Stimulated activated CD4-positive, alpha-beta T cell treated with anti-CD3 and anti-CD28 coated beads, Interleukin-4, amount 100 ng/mL, for 24 hours (primary cell): ENCODE measurements around the gene CES3.
"Not testable (repeated sequence)": the region's sequence is repeated elsewhere in the genome, so short reads cannot be mapped to it uniquely, and the experiment has no call there.

Experiments used
- DNase-seq: peaks from one replicate; pipeline ENCODE4 v3.0.0-alpha.2; 2020

Gene CES3

GRCh38 chr16:66947302-66948065 is 13.6 kb upstream of the CES3 start:
- peak; percentile 89 for DNase-seq

GRCh38 chr16:66948134-66948836 is 12.8 kb upstream of the CES3 start:
- no peak for DNase-seq

DNA sequence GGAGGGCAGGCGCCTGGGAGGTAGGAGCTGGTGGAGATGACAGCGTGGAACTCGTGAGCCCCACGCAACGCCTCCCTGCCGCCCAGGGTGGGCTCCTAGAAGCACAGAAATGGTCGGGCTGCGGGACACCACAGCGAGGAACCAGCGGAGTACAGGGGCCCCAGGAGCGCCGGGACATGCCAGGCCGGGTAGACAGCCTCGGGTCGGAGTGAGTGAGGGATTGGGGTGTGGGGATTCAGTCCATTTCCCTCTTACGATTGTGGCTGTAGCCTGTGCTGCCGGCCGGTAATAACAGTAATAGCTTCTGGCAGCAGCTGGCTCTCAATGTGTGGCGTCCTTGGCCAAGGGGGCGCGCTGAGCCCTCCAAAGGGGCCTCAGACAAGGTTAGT is 12.2 kb upstream of the CES3 start:
- DNase-seq, result no peak

- no peak for DNase-seq
These were observed 11.6 kb upstream of the CES3 start for GRCh38 chr16:66949472-66949871.

- no peak for DNase-seq
These were observed 10.6 kb upstream of the CES3 start for GRCh38 chr16:66950437-66950836.

GRCh38 chr16:66950971-66951790 is 9.9 kb upstream of the CES3 start:
- DNase-seq, result no peak

DNA sequence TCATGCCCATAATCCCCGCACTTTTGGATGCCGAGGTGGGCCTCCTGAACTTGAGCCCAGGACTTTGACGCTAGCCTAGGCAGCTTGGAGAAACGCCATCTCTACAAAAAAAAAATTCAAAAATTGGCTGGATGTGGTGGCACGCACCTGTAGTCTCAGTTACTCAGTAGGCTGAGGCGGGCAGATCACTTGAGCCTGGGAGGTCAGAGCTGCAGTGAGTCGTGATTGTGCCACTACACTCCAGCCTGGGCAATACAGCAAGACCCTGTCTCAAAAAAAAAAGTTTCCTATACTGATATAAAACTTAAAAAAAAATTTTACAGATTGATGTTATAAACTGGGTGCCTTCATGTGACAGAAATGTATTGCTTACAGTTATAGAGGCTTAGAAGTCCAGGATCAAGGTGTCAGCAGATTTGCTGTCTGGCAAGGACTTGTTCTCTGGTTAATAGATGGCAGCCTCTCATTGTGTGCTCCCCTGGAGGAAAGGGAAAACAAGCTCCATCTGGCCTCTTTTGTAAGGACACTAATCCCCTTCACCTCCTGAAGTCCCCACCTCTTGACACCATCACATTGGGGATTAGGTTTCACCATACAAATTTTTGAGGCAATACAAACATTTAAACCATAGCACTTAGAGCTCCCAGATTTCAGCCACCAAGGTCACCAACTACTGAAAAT is 8.5 kb upstream of the CES3 start:
- DNase-seq, result no peak

- no peak for DNase-seq
These were observed 7.5 kb upstream of the CES3 start for GRCh38 chr16:66953462-66954096.

GRCh38 chr16:66954097-66954659 is 6.9 kb upstream of the CES3 start:
- peak; percentile 81 for DNase-seq

DNA sequence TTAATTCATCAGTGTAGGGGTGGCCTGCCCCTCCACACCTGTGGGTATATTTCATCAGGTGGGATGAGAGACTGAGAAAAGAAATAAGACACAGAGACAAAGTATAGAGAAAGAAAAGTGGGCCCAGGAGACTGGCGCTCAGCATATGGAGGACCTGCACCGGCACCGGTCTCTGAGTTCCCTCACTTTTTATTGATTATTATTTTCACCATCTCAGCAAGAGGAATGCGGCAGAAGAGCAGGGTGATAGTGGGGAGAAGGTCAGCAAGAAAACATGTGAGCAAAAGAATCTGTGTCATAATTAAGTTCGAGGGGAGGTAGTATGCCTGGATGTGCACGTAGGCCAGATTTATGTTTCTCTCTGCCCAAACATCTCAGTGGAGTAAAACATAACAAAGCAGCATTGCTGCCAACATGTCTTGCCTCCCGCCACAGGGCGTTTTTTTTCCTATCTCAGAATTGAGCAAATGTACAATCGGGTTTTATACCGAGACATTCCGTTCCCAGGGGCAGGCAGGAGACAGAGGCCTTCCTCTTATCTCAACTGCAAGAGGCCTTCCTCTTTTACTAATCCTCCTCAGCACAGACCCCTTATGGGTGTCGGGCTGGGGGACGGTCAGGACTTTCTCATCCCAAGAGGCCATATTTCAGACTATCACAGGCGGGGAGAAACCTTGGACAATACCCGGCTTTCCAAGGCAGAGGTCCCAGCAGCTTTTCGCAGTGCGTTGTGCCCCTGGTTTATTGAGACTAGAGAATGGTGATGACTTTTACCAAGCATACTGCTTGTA is 5.5 kb upstream of the CES3 start:
- DNase-seq, result not testable (repeated sequence)

DNA sequence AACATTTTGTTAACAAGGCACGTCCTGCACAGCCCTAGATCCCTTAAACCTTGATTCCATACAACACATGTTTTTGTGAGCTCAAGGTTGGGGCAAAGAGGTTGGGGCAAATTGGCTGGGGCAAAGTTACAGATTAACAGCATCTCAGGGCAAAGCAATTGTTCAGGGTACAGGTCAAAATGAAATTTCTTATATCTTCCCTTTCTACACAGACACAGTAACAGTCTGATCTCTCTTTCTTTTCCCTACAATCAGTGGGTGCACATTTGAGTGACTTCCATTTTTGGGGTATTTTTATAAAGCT is 5.0 kb upstream of the CES3 start:
- DNase-seq, result not testable (repeated sequence)

GRCh38 chr16:66958857-66959703 is 2.0 kb upstream of the CES3 start:
- DNase-seq, result no peak

GRCh38 chr16:66959704-66960161 is 1.3 kb upstream of the CES3 start:
- DNase-seq, result no peak

- no peak for DNase-seq
These were observed 796 bp upstream of the CES3 start for GRCh38 chr16:66960270-66960669.

GRCh38 chr16:66961914-66962313 is 848 bp downstream of the CES3 start:
- DNase-seq, result no peak

- no peak for DNase-seq
These were observed 3.0 kb downstream of the CES3 start for GRCh38 chr16:66964049-66964448.

DNA sequence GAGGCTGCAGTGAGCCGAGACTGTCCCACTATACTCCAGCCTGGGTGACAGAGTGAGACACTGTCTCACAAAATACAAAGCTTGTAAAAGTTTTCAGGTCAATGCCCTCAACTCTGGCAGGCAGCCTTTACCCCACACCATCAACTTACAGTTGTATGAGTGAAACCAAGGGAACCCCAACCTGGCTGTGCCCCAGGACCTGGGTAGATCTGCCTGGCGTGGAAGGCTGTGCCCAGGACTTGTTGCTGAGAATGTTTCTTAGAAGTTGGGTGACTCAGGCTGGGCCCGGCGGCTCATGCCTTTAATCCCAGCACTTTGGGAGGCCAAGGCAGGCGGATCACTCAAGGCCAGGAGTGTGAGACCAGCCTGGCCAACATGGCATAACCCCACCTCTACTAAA is 7.8 kb downstream of the CES3 start:
- no peak for DNase-seq

DNA sequence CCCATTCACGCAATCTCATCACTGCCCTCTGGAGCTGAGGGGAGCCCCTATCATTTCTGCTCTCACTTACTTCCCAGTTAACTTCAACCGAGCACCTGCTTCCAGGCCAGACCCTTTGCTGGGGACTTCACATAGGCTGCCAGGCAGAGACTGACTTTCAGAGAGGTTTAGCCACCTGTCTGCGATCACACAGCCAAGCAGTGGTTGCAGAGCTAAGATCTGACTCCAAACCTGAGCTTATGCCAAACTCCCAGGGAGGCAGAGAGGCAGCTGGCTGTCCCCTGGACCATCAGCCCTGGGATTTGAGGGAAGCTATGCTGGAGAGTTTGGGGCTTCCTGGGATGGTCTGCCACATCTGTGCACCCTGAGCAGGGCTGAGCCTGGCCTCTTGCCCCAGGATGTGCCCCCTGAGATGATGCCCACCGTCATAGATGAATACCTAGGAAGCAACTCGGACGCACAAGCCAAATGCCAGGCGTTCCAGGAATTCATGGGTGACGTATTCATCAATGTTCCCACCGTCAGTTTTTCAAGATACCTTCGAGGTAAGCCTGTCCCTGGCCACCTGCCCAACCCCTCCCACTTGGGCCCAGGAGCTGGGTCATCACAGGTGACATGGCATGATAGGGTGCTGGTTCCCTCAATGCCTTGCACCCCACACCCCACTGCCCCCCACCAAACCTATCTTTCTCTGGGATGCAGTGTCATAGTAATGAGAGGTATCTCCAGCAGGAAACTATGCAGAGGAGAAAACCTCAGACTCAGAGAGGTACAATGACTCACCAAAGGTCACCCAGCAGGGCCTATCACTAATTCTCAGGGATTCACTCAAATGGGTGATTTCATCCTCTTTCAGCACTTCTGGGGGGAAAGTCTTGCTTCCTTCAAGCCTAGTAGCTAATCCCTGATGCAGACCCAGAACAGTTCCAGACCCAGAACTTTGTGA is 10.0 kb downstream of the CES3 start:
- no peak for DNase-seq

DNA sequence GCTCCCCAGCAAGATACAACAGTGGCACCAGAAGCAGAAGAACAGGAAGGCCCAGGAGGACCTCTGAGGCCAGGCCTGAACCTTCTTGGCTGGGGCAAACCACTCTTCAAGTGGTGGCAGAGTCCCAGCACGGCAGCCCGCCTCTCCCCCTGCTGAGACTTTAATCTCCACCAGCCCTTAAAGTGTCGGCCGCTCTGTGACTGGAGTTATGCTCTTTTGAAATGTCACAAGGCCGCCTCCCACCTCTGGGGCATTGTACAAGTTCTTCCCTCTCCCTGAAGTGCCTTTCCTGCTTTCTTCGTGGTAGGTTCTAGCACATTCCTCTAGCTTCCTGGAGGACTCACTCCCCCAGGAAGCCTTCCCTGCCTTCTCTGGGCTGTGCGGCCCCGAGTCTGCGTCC is 11.9 kb downstream of the CES3 start:
- no peak for DNase-seq
